Sigmoid colon (tissue), 4 donors: ENCODE measurements around the gene ZNF273.

ENCODE experiments used
- POLR2AphosphoS5 ChIP-seq, 4 donors: sonication (generic); formaldehyde crosslinking; IDR thresholded peaks; one replicate each; pipeline ENCODE4 v1.6.1; 2017; ENCODE audit warnings: antibody characterized with exemption in 4 of 4
- TF ChIP-seq, protein P1 (sequence below), 4 experiments: fragments of 450-650 bp in 3 of 4; fragments of 200-600 bp in 1 of 4; IDR thresholded peaks; one replicate each; pipeline ENCODE4 v1.5.1; 2016 to 2019; ENCODE audit warnings: antibody characterized with exemption in 4 of 4, mild to moderate bottlenecking in 3 of 4, moderate library complexity in 2 of 4

DNA sequence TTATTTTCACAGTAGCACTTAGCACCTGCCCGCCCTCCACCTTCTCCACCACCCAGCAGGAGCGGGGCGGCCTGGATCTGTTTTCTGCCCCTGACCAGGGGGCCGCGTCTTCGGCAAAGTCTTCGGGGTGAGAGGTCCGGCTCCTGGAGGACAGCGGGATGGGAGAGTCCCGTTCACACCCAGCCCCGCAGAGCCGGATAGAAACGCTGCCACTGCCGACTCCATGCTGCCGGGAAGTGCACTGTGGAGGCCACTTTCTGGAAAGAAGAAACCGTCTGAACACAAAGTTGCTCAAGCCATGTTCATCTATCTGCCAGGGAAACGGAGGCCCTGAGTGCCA is 14.5 kb upstream of the ZNF273 start:
- TF ChIP-seq, protein P1, sequence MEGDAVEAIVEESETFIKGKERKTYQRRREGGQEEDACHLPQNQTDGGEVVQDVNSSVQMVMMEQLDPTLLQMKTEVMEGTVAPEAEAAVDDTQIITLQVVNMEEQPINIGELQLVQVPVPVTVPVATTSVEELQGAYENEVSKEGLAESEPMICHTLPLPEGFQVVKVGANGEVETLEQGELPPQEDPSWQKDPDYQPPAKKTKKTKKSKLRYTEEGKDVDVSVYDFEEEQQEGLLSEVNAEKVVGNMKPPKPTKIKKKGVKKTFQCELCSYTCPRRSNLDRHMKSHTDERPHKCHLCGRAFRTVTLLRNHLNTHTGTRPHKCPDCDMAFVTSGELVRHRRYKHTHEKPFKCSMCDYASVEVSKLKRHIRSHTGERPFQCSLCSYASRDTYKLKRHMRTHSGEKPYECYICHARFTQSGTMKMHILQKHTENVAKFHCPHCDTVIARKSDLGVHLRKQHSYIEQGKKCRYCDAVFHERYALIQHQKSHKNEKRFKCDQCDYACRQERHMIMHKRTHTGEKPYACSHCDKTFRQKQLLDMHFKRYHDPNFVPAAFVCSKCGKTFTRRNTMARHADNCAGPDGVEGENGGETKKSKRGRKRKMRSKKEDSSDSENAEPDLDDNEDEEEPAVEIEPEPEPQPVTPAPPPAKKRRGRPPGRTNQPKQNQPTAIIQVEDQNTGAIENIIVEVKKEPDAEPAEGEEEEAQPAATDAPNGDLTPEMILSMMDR (IDR thresholded peaks at IDR 0.05): no peak
- no peak for TF ChIP-seq POLR2AphosphoS5 (IDR thresholded peaks at IDR 0.05)
